GM12865 (cell line): ENCODE results near the gene TMBIM6.

ENCODE experiments used
- DNase-seq: peaks from one replicate; pipeline ENCODE4 v3.0.0; 2010; ENCODE audit warnings: low read depth
- H3K4me3 ChIP-seq: 2 replicates; pipeline ENCODE4 v1.5.1; 2011; ENCODE audit warnings: mild to moderate bottlenecking, low read depth, low read length, control low read depth
- CTCF ChIP-seq: IDR thresholded peaks from 2 replicates; pipeline ENCODE4 v1.5.1; 2011; ENCODE audit warnings: low read length, control low read depth, low read depth, inconsistent platforms; ENCODE audit not compliant: insufficient read depth; ENCODE audit errors: missing control alignments

Gene TMBIM6

DNA sequence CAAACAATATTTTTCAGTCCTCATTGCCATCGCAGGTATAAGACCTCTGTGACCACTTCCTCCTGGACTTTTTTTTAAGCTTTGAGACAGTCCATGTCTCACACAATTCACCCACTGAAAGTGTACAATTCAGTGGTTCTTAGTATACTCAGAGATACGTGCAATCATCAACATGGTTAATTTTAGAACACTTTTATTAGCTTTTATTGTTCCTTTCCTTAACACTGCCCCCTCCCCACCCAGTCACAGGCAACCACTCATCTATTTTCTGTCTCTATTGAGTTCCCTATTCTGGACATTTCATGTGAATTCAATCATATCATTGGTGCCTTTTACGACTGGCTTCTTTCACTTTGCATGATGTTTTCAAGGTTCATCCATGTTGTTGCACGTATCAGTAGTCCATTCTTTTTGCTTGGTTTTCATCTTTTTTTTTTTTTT, 70.6 kb downstream of the TMBIM6 start:
- TF ChIP-seq CTCF: no peak
- peak overlapping the region; percentile 40 for H3K4me3 ChIP-seq
- DNase-seq: peak; percentile 52

GRCh38 chr12:49813131-49813530, 71.8 kb downstream of the TMBIM6 start:
- no peak for TF ChIP-seq CTCF
- DNase-seq: no peak
- no peak overlapping the region for H3K4me3 ChIP-seq
